Activated T-helper 1 cell treated with anti-CD3 and anti-CD28 coated beads, Interleukin-12 subunit alpha, Interleukin-12 subunit beta, Interleukin-2, Interleukin-4 antibody, amounts not matched to agents 30 ng/mL and 10 ng/mL and 1 ng/mL, durations not matched to agents 14 hours and 24 hours and 36 hours (primary cell): ENCODE data around the gene THEM5. TPM values are rescaled to one million over a fixed set of nuclear protein-coding genes. Genes with fewer than 3 reads are reported as not detected.
"Not testable (repeated sequence)": the region's sequence is repeated elsewhere in the genome, so short reads cannot be mapped to it uniquely, and the experiment has no call there.

Source experiments
- DNase-seq: peaks from one replicate; pipeline ENCODE4 v3.0.0; 2021; ENCODE audit warnings: low spot score
- H3K27ac Mint-ChIP-seq: one replicate; pipeline ENCODE4 v1.8.0; 2021; ENCODE audit warnings: mild to moderate bottlenecking, mixed read lengths
- H3K27me3 Mint-ChIP-seq: one replicate; pipeline ENCODE4 v1.8.0; 2022; ENCODE audit warnings: mild to moderate bottlenecking, moderate library complexity, mixed read lengths; ENCODE audit not compliant: insufficient read depth
- H3K36me3 Mint-ChIP-seq: one replicate; pipeline ENCODE4 v1.8.0; 2021; ENCODE audit warnings: low read depth, mixed read lengths
- H3K4me1 Mint-ChIP-seq: one replicate; pipeline ENCODE4 v1.8.0; 2021; ENCODE audit warnings: low read depth, mixed read lengths
- H3K4me3 Mint-ChIP-seq: one replicate; pipeline ENCODE4 v1.8.0; 2021; ENCODE audit warnings: mild to moderate bottlenecking, moderate library complexity, mixed read lengths
- H3K9me3 Mint-ChIP-seq: one replicate; pipeline ENCODE4 v1.8.0; 2021; ENCODE audit warnings: mixed read lengths
- intact Hi-C: fragments of 100-400 bp; cut with micrococcal nuclease; formaldehyde crosslinking; loops from one replicate; pipeline ENCODE4 v1.15.1; 2024
- total RNA-seq: library from RNA; stranded (reverse); gene quantifications from 2 replicates; pipeline ENCODE4 v1.2.3, GENCODE V29; 2022

THEM5 gene
- total RNA-seq, 1 donor from 2014 or later: not detected

DNA sequence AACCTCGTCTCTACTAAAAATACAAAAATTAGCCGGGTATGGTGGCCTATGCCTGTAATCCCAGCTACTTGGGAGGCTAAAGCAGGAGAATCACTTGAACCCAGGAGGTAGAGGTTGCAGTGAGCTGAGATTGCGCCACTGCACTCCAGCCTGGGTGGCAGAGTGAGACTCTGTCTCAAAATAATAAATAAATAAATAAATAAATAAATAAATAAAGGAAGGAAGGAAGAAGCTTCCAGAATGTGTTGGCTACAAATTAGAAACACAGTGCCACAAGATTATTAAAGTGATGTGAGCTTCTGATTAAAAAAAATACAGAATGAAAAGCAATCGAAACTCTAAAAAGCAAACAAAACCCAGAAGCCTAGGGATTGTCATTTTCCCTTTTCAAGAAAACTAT is 30.4 kb upstream of the THEM5 start:
- H3K27me3 Mint-ChIP-seq, H3K9me3 Mint-ChIP-seq, intact Hi-C loops, DNase-seq, H3K27ac Mint-ChIP-seq, H3K4me1 Mint-ChIP-seq, H3K4me3 Mint-ChIP-seq: not testable (repeated sequence)
- H3K36me3 Mint-ChIP-seq: peaks cover 18% of the 10 kb centered on the region

DNA sequence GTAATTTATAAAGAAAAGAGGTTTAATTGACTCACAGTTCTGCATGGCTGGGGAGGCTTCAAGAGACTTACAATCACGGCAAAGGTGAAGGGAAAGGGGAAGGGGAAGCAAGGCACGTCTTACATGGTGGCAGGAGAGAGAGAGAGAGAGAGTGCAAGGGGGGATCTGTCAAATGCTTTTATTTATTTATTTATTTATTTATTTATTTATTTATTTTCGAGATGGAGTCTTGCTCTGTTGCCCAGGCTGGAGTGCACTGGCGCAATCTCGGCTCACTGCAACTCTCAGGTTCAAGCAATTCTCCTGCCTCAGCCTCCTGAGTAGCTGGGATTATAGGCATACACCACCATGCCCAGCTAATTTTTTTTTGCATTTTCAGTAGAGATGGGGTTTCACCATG is 29.4 kb upstream of the THEM5 start:
- DNase-seq, H3K9me3 Mint-ChIP-seq, H3K4me1 Mint-ChIP-seq, intact Hi-C loops, H3K27ac Mint-ChIP-seq, H3K4me3 Mint-ChIP-seq, H3K27me3 Mint-ChIP-seq: not testable (repeated sequence)
- peaks cover 21% of the 10 kb centered on the region for H3K36me3 Mint-ChIP-seq

DNA sequence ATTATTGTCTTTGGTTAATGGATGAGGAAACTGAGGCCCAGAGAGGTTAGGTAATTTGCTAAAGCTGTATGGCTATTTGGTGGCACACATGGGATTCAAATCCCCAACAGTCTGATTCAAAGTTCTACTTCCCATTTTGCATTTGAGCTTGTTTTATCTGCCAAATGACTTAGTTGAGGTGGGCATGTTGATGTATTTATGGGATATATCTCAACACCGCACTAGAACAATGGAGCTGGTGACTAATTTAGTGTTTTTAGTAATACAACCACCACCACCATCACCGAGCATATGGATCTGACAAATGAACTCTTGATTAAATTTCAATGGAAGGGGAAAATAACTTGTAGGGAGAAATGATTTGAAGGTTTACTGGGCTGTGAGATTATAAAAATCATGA is 29.0 kb upstream of the THEM5 start:
- H3K27ac Mint-ChIP-seq: no peak overlapping the region
- no peak for DNase-seq
- H3K36me3 Mint-ChIP-seq: peaks cover 21% of the 10 kb centered on the region
- H3K27me3 Mint-ChIP-seq: no peaks in the 10 kb centered on the region
- H3K9me3 Mint-ChIP-seq: no peaks in the 10 kb centered on the region
- H3K4me1 Mint-ChIP-seq: no peaks in the 10 kb centered on the region
- intact Hi-C loops: no loop called here
- H3K4me3 Mint-ChIP-seq: no peak overlapping the region

DNA sequence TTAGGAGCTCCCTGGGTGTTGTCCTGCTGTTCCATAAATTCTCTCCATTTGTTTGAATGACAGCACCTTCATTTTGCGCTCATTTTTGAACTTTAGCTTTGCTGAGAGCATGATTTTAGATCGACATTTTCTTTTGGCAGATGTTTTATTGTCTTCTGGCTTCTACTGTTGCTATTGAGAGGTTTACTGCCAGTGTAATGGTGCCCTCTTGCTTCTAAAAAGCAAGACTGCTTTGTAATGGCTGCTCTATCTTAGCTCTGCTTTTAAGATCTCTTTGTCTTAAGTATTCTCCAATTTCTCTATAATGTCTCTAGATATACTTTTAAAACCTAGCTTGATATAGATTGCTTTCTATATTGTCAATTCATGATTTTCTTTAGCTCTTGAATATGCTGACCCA is 28.0 kb upstream of the THEM5 start:
- no peak overlapping the region for H3K27ac Mint-ChIP-seq
- no peaks in the 10 kb centered on the region for H3K4me1 Mint-ChIP-seq
- intact Hi-C loops: no loop called here
- peaks cover 16% of the 10 kb centered on the region for H3K36me3 Mint-ChIP-seq
- no peaks in the 10 kb centered on the region for H3K27me3 Mint-ChIP-seq
- no peak for DNase-seq
- H3K9me3 Mint-ChIP-seq: no peaks in the 10 kb centered on the region
- H3K4me3 Mint-ChIP-seq: no peak overlapping the region

DNA sequence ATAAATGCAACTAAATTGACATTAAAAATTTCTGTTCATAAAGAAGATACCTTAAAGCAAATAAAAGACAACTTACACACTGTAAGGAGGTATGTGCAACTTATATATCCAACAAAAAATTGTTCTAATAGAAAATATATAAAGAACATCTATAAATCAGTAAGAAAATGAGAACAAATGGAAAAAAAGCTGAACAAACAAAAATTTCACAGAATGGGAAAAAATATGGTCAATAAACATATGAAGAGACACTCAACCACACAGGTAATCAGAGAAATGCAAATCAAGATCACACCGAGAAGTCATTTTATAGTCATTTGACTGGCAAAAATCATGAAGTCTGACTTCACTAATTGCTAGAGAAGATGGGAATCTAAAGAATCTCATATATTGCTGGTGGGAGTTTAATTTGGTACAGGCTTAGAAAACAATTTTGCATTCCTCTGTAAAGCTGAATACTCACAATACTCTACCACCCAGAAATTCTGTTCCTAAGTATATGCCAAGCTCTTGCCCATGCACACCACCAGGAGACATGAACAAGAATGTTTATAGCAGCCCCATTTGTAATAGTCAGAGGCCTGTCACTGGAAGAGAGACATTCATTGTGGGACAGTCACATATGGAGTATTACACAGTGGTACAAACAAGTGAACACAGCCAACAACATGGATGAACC is 22.0 kb upstream of the THEM5 start:
- Mint-ChIP-seq H3K36me3 (peaks cover 25% of the 10 kb centered on the region), H3K27ac (no peak overlapping the region), H3K9me3 (no peaks in the 10 kb centered on the region), H3K4me3 (no peak overlapping the region), H3K4me1 (peaks cover 5% of the 10 kb centered on the region), H3K27me3 (no peaks in the 10 kb centered on the region)
- DNase-seq: no peak
- intact Hi-C loops: no loop called here

DNA sequence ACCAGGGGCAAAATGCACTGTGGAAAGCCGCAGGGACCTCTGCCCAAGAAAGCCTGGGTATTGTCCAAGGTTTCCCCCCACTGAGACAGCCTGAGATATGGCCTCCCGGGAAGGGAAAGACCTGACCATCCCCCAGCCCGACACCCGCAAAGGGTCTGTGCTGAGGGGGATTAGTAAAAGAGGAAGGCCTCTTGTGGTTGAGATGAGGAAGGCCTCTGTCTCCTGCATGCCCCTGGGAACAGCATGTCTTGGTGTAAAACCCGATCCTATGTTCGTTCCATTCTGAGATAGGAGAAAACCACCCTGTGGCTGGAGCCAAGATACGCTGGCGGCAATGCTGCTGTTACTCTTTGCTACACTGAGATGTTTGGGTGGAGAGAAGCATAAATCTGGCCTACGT is 19.3 kb upstream of the THEM5 start:
- H3K4me3 Mint-ChIP-seq, H3K27ac Mint-ChIP-seq, intact Hi-C loops, H3K4me1 Mint-ChIP-seq, H3K9me3 Mint-ChIP-seq, DNase-seq, H3K27me3 Mint-ChIP-seq: not testable (repeated sequence)
- peaks cover 15% of the 10 kb centered on the region for H3K36me3 Mint-ChIP-seq

DNA sequence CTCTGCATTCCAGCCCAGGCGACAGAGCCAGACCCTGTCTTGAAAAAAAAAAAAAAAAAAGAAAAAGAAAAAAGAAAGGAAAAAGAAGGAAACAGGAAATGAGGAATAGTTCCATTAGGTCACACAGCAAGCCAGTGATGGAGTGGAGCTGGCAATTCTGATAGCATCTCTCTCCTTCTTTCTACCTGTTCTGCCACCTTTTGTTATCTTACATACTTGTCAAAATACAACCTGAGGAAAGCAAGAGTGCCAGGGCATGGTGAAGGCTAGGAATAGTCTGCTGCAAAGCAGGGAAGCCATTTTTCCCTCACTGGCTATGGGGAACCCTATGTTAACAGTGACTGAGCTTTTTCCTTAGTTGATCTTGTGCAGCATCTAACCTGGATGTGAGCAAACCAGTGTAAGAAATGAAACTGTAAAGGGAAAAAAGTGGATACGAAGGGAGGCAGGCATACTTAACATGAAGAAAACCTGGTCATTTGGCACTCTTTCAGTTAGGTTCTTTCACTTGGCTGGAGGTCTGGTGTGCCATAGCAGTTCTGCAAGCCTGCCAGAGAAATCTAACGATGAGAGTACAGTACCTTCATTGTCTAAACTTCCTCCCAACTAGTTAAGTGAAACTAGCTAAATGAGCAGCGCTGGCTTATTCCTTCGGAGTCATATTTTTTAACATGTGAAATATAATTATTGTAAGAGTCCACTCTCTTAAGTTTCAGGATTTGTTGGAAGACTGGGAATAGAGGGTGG is 17.9 kb upstream of the THEM5 start:
- Mint-ChIP-seq H3K4me1 (peaks cover 10% of the 10 kb centered on the region), H3K4me3 (no peak overlapping the region), H3K27ac (no peak overlapping the region), H3K36me3 (peaks cover 14% of the 10 kb centered on the region), H3K27me3 (peaks cover 4% of the 10 kb centered on the region), H3K9me3 (no peaks in the 10 kb centered on the region)
- intact Hi-C loops: no loop called here
- no peak for DNase-seq

DNA sequence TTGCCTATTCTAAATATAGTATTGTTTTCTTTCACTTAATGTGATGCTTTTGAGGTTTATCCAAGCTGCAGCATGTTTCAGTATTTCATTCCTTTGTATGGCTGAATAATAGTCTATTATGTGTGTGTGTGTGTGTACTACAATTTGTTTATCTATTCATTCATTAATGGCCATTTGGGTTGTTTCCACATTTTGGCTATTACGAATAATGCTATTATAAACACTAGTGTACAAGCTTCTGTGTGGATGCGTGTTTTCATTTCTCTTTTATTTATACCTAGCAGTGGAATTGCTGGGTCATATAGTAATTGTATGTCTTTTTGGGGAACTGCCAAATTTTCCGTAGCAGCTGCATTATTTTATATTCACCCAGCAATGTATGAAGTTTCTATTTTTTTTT is 15.0 kb upstream of the THEM5 start:
- Mint-ChIP-seq H3K4me3 (no peak overlapping the region), H3K27ac (no peak overlapping the region), H3K36me3 (peaks cover 5% of the 10 kb centered on the region), H3K9me3 (no peaks in the 10 kb centered on the region), H3K4me1 (peaks cover 5% of the 10 kb centered on the region), H3K27me3 (peaks cover 6% of the 10 kb centered on the region)
- DNase-seq: no peak
- intact Hi-C loops: no loop called here

DNA sequence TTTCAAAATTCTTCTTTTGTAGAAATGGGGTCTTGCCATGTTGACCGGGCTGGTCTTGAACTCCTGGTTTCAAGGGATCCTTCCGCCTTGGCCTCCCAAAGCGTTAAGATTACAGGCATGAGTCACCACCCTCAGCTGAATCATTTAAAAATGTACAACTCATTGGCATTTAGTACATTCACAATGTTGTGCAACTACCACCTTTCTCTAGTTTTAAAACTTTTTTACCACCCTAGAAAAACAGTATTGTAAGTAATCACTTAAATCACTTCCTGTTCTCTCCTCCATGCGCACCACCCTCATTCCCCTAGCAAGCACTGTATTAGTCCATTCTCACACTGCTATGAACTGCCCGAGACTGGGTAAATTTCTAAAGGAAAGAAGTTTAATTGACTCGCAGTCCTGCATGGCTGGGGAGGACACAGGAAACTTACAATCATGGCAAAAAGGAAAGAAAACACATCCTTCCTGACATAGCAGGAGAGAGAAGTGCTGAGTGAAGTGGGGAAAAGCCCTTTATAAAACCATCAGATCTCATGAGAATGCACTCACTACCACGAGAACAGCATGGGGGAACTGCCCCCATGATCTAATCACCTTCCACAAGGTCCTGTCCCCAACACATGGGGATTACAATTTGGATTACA is 14.4 kb upstream of the THEM5 start:
- peaks cover 5% of the 10 kb centered on the region for H3K4me1 Mint-ChIP-seq
- H3K36me3 Mint-ChIP-seq: peaks cover under 1% of the 10 kb centered on the region
- DNase-seq: no peak
- H3K9me3 Mint-ChIP-seq: no peaks in the 10 kb centered on the region
- H3K27me3 Mint-ChIP-seq: peaks cover 6% of the 10 kb centered on the region
- intact Hi-C loops: no loop called here
- H3K4me3 Mint-ChIP-seq: no peak overlapping the region
- no peak overlapping the region for H3K27ac Mint-ChIP-seq

DNA sequence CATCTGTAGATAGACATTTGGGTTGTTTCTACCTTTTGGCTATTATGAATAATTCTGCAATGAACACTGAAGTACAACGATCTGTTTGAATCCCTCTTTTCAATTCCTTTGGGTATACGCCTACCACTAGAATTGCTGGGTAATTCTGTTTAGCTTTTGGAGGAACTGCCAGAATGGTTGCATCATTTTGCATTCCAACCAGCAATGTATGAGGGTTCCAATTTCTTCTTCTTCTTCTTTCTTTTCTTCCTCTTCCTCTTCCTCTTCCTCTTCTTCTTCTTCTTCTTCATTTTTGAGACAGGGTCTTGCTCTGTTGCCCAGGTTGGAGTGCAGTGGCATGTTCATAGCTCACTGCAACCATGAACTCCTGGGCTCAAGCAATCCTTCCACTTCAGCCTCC is 13.8 kb upstream of the THEM5 start:
- H3K27me3 Mint-ChIP-seq: peaks cover 9% of the 10 kb centered on the region
- intact Hi-C loops: no loop called here
- no peaks in the 10 kb centered on the region for H3K36me3 Mint-ChIP-seq
- H3K4me1 Mint-ChIP-seq: peaks cover 5% of the 10 kb centered on the region
- DNase-seq: no peak
- no peak overlapping the region for H3K27ac Mint-ChIP-seq
- no peak overlapping the region for H3K4me3 Mint-ChIP-seq
- H3K9me3 Mint-ChIP-seq: no peaks in the 10 kb centered on the region

DNA sequence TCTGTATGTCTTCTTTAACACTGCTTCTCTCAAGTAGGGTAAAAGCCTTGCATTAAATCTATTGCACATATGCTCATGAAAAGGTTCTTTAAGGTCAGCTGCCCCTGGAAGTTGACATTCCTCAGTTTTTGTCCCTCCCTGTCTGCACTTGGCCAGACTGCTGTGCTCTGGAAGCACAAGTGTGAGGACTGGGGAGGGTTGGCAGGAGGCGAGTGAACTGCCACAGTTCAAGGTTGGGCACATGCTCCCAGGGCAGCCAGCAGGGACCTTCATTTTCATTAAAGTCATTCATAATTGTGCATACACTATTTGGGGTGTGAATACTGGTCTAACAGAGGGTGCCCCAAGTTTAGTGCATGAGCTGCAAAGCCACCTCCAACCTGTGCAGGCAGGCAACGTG is 10.9 kb upstream of the THEM5 start:
- Mint-ChIP-seq H3K36me3 (no peaks in the 10 kb centered on the region), H3K27me3 (peaks cover 9% of the 10 kb centered on the region), H3K27ac (no peak overlapping the region), H3K9me3 (no peaks in the 10 kb centered on the region), H3K4me1 (peaks cover 5% of the 10 kb centered on the region), H3K4me3 (no peak overlapping the region)
- DNase-seq: no peak
- intact Hi-C loops: no loop called here

DNA sequence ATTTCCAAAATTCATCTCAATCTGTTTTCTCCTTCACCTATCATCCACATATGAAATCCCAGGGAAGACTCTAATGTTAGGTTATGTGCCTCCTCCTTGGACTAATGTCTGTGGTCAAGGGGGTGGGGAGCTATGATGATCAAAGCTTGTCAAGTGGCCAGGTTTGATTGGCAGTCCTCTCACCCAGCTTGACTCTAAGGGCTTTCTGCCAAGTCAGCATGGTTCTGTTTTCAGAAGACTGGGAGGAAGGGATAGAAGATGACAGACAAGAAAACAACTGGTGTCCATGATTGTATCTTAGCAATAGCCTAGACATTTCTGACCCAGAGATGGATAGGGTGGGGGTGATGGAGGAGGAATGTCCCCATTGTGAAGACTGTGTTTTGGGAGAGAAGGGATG is 9.1 kb upstream of the THEM5 start:
- H3K9me3 Mint-ChIP-seq: no peaks in the 10 kb centered on the region
- no peak overlapping the region for H3K4me3 Mint-ChIP-seq
- DNase-seq: no peak
- H3K36me3 Mint-ChIP-seq: no peaks in the 10 kb centered on the region
- H3K27ac Mint-ChIP-seq: no peak overlapping the region
- H3K4me1 Mint-ChIP-seq: no peaks in the 10 kb centered on the region
- intact Hi-C loops: no loop called here
- peaks cover 6% of the 10 kb centered on the region for H3K27me3 Mint-ChIP-seq

DNA sequence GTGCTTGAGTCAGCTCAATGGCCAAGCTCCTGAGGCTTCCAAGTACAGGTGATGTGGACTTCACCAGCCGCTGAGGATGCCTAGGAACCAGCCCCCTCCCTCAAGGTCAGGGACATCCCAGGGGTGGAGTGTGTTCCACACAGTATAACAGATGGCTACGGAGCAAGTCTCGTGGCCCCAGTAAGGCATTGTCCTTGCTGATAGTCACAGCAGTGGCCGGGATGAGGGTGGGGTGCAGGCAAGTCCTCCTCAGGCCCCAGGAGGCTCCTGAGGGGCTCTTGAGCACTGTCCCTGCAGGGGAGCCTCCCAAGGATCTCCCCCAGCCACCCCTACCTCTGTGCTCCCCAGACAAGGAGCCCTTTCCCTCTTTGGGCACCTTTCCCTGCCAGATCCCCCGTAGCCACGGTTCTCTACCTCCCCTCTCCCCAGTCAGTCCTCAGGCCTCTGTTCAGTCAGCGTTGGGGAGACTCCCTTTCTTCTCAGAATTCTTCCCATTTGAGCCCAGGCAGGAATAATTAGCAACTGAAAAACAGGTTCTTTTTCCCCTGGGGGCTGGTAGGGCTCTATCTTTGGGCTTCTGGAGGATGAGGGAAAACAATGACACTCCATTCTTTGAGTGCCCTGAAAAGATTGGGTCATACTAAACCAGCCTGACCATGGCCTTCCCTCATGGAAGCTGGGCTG is 7.1 kb upstream of the THEM5 start:
- H3K27me3 Mint-ChIP-seq: peaks cover 6% of the 10 kb centered on the region
- H3K27ac Mint-ChIP-seq: no peak overlapping the region
- intact Hi-C loops: no loop called here
- no peak for DNase-seq
- no peak overlapping the region for H3K4me3 Mint-ChIP-seq
- no peaks in the 10 kb centered on the region for H3K36me3 Mint-ChIP-seq
- H3K9me3 Mint-ChIP-seq: no peaks in the 10 kb centered on the region
- no peaks in the 10 kb centered on the region for H3K4me1 Mint-ChIP-seq
